KMS-11 (cell line): Measurements from ENCODE around the gene ADAMTS15.

ENCODE experiments used
- H2AFZ ChIP-seq: fragments of 200-600 bp; sonication (generic); 2 replicates; pipeline ENCODE4 v1.6.1; 2016; ENCODE audit warnings: antibody characterized with exemption, mixed run types, low read depth
- H3K27ac ChIP-seq: fragments of 200-600 bp; sonication (generic); 2 replicates; pipeline ENCODE4 v1.6.1; 2016; ENCODE audit warnings: mild to moderate bottlenecking, mixed run types
- H3K27me3 ChIP-seq: fragments of 200-600 bp; sonication (generic); 2 replicates; pipeline ENCODE4 v1.6.1; 2017; ENCODE audit warnings: mild to moderate bottlenecking, low read depth, mixed run types, moderate library complexity; ENCODE audit not compliant: insufficient read depth
- H3K36me3 ChIP-seq: fragments of 200-600 bp; sonication (generic); 2 replicates; pipeline ENCODE4 v1.6.1; 2017; ENCODE audit warnings: mild to moderate bottlenecking, mixed run types; ENCODE audit not compliant: insufficient read depth
- H3K4me1 ChIP-seq: fragments of 200-600 bp; sonication (generic); 2 replicates; pipeline ENCODE4 v1.6.1; 2016; ENCODE audit warnings: mild to moderate bottlenecking, low read depth, mixed run types; ENCODE audit not compliant: poor library complexity, severe bottlenecking
- H3K4me2 ChIP-seq: fragments of 200-600 bp; sonication (generic); 2 replicates; pipeline ENCODE4 v1.7.0; 2016; ENCODE audit warnings: mild to moderate bottlenecking, mixed run types
- H3K4me3 ChIP-seq: fragments of 200-600 bp; sonication (generic); IDR thresholded peaks from 2 replicates; pipeline ENCODE4 v1.6.1; 2017; ENCODE audit warnings: low read depth, low read length, mixed read lengths; ENCODE audit not compliant: insufficient read depth
- H3K79me2 ChIP-seq: fragments of 200-600 bp; sonication (generic); 2 replicates; pipeline ENCODE4 v1.6.1; 2016; ENCODE audit warnings: low read depth, mixed run types; ENCODE audit not compliant: insufficient read depth
- H3K9ac ChIP-seq: fragments of 200-600 bp; sonication (generic); 2 replicates; pipeline ENCODE4 v1.6.1; 2016; ENCODE audit warnings: mild to moderate bottlenecking, mixed run types
- H4K20me1 ChIP-seq: fragments of 200-600 bp; sonication (generic); 2 replicates; pipeline ENCODE4 v1.6.1; 2016; ENCODE audit warnings: mild to moderate bottlenecking, mixed run types; ENCODE audit not compliant: insufficient read depth
- CTCF ChIP-seq: fragments of 200-600 bp; sonication (generic); conservative IDR thresholded peaks from 2 replicates; pipeline ENCODE4 v1.6.1; 2017; ENCODE audit warnings: low read depth, mild to moderate bottlenecking, antibody characterized with exemption, low read length, moderate library complexity, mixed read lengths

ADAMTS15 gene

GRCh38 chr11:130523609-130524008 lies 75.2 kb downstream of the ADAMTS15 start:
- Histone ChIP-seq H3K9ac (no peak overlapping the region), H3K4me3 (no peak overlapping the region), H3K4me2 (no peak overlapping the region)

GRCh38 chr11:130524132-130524790 lies 75.8 kb downstream of the ADAMTS15 start:
- Histone ChIP-seq H3K4me2 (no peak overlapping the region), H3K9ac (no peak overlapping the region), H3K79me2 (no peaks in the 10 kb centered on the region), H3K4me1 (no peaks in the 10 kb centered on the region), H3K4me3 (no peak overlapping the region), H3K36me3 (no peaks in the 10 kb centered on the region), H3K27me3 (no peaks in the 10 kb centered on the region), H2AFZ (no peak overlapping the region), H4K20me1 (no peaks in the 10 kb centered on the region), H3K27ac (no peak overlapping the region)
- no peak for TF ChIP-seq CTCF

More at GRCh38 chr11:130523609-130524008, 75.2 kb downstream of the ADAMTS15 start:
- H3K27me3 ChIP-seq, result no peaks in the 10 kb centered on the region
- no peaks in the 10 kb centered on the region for H3K36me3 ChIP-seq
- H3K4me1 ChIP-seq, result no peaks in the 10 kb centered on the region
- no peaks in the 10 kb centered on the region for H3K79me2 ChIP-seq
- no peaks in the 10 kb centered on the region for H4K20me1 ChIP-seq
- H2AFZ ChIP-seq, result no peak overlapping the region
- H3K27ac ChIP-seq, result no peak overlapping the region
- TF ChIP-seq CTCF, result no peak

- Histone ChIP-seq H3K36me3 (no peaks in the 10 kb centered on the region), H4K20me1 (no peaks in the 10 kb centered on the region), H3K9ac (no peak overlapping the region), H3K27me3 (no peaks in the 10 kb centered on the region), H3K4me1 (no peaks in the 10 kb centered on the region), H3K4me2 (no peak overlapping the region), H3K4me3 (no peak overlapping the region), H3K27ac (no peak overlapping the region), H2AFZ (no peak overlapping the region), H3K79me2 (no peaks in the 10 kb centered on the region)
- TF ChIP-seq CTCF, result no peak
These were observed 76.9 kb downstream of the ADAMTS15 start for GRCh38 chr11:130525307-130525706.
